Measurements from ENCODE around the gene WFIKKN2. TPM values are rescaled to one million over a fixed set of nuclear protein-coding genes. Genes with fewer than 3 reads are reported as not detected.

The WFIKKN2 gene
- total and polyA plus RNA-seq, 2 of the 8 experiments (the other 6 are each of a cell fraction or from before 2014, with no cell fraction given): 0.07 to 0.30 TPM

DNA sequence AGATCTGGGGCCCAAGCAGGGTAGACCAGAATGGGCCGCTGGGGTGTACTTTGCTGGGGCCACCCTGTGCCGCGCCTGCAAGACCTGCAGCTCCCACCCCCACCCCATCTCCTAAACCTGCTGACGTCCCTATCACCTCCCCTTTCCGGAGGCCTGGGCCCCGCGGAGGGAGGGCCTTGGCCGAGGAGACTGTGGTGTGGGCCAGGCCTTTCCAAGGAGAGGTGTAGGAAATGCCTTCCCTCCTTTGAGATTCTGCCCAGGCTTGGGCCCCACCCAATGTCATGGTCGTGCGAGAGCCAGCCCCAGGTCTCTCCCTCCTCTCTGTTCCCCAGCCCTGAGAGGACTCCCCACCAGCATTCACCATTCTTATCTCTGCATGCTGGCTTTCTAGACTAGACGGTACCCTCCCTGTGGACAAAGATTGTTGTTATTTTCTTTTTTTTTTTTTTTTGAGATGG, 3.9 kb upstream of the WFIKKN2 start (continued):
- TF ChIP-seq, protein P1, sequence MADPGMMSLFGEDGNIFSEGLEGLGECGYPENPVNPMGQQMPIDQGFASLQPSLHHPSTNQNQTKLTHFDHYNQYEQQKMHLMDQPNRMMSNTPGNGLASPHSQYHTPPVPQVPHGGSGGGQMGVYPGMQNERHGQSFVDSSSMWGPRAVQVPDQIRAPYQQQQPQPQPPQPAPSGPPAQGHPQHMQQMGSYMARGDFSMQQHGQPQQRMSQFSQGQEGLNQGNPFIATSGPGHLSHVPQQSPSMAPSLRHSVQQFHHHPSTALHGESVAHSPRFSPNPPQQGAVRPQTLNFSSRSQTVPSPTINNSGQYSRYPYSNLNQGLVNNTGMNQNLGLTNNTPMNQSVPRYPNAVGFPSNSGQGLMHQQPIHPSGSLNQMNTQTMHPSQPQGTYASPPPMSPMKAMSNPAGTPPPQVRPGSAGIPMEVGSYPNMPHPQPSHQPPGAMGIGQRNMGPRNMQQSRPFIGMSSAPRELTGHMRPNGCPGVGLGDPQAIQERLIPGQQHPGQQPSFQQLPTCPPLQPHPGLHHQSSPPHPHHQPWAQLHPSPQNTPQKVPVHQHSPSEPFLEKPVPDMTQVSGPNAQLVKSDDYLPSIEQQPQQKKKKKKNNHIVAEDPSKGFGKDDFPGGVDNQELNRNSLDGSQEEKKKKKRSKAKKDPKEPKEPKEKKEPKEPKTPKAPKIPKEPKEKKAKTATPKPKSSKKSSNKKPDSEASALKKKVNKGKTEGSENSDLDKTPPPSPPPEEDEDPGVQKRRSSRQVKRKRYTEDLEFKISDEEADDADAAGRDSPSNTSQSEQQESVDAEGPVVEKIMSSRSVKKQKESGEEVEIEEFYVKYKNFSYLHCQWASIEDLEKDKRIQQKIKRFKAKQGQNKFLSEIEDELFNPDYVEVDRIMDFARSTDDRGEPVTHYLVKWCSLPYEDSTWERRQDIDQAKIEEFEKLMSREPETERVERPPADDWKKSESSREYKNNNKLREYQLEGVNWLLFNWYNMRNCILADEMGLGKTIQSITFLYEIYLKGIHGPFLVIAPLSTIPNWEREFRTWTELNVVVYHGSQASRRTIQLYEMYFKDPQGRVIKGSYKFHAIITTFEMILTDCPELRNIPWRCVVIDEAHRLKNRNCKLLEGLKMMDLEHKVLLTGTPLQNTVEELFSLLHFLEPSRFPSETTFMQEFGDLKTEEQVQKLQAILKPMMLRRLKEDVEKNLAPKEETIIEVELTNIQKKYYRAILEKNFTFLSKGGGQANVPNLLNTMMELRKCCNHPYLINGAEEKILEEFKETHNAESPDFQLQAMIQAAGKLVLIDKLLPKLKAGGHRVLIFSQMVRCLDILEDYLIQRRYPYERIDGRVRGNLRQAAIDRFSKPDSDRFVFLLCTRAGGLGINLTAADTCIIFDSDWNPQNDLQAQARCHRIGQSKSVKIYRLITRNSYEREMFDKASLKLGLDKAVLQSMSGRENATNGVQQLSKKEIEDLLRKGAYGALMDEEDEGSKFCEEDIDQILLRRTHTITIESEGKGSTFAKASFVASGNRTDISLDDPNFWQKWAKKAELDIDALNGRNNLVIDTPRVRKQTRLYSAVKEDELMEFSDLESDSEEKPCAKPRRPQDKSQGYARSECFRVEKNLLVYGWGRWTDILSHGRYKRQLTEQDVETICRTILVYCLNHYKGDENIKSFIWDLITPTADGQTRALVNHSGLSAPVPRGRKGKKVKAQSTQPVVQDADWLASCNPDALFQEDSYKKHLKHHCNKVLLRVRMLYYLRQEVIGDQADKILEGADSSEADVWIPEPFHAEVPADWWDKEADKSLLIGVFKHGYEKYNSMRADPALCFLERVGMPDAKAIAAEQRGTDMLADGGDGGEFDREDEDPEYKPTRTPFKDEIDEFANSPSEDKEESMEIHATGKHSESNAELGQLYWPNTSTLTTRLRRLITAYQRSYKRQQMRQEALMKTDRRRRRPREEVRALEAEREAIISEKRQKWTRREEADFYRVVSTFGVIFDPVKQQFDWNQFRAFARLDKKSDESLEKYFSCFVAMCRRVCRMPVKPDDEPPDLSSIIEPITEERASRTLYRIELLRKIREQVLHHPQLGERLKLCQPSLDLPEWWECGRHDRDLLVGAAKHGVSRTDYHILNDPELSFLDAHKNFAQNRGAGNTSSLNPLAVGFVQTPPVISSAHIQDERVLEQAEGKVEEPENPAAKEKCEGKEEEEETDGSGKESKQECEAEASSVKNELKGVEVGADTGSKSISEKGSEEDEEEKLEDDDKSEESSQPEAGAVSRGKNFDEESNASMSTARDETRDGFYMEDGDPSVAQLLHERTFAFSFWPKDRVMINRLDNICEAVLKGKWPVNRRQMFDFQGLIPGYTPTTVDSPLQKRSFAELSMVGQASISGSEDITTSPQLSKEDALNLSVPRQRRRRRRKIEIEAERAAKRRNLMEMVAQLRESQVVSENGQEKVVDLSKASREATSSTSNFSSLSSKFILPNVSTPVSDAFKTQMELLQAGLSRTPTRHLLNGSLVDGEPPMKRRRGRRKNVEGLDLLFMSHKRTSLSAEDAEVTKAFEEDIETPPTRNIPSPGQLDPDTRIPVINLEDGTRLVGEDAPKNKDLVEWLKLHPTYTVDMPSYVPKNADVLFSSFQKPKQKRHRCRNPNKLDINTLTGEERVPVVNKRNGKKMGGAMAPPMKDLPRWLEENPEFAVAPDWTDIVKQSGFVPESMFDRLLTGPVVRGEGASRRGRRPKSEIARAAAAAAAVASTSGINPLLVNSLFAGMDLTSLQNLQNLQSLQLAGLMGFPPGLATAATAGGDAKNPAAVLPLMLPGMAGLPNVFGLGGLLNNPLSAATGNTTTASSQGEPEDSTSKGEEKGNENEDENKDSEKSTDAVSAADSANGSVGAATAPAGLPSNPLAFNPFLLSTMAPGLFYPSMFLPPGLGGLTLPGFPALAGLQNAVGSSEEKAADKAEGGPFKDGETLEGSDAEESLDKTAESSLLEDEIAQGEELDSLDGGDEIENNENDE (IDR thresholded peaks at IDR 0.05; ENCODE audit: insufficient replicate concordance, low read length): no peak
- TF ChIP-seq EGR1 (IDR thresholded peaks at IDR 0.05; ENCODE audit: borderline replicate concordance, low read depth, low read length) (no peak), CBX8 (IDR thresholded peaks at IDR 0.05; ENCODE audit: borderline replicate concordance, low read depth, low read length) (no peak), CREB1 (IDR thresholded peaks at IDR 0.05) (no peak), KDM5A (IDR thresholded peaks at IDR 0.05; ENCODE audit: low read length) (no peak), SIRT6 (IDR thresholded peaks at IDR 0.05; ENCODE audit: low read length) (no peak), RFX5 (IDR thresholded peaks at IDR 0.05; ENCODE audit: borderline replicate concordance, low read depth, low read length) (no peak)

Measured in H1 (cell line).